SK-N-SH treated with all-trans-retinoic acid at 6 μM for 48 hours (cell line): ENCODE measurements around the gene LITAF.

Experiments used
- ATAC-seq: fragments of 200-7000 bp; cut with Tn5 transposase; 3 replicates; pipeline ENCODE4 v1.9.1; 2020; ENCODE audit warnings: mild to moderate bottlenecking, moderate library complexity
- BACH2 ChIP-seq: fragments of 250-450 bp; sonication (Bioruptor Pico); IDR thresholded peaks from 2 replicates; pipeline ENCODE4 v1.9.0; 2021; ENCODE audit warnings: mild to moderate bottlenecking, borderline replicate concordance
- CREB5 ChIP-seq: fragments of 250-450 bp; sonication (Bioruptor Pico); IDR thresholded peaks from 2 replicates; pipeline ENCODE4 v1.5.1; 2020; ENCODE audit warnings: low read depth, mild to moderate bottlenecking, moderate library complexity
- CSRNP3 ChIP-seq: fragments of 250-450 bp; sonication (Bioruptor Pico); IDR thresholded peaks from 2 replicates; pipeline ENCODE4 v1.5.1; 2021; ENCODE audit warnings: mild to moderate bottlenecking, moderate library complexity
- GLIS3 ChIP-seq: fragments of 250-450 bp; sonication (Bioruptor Pico); IDR thresholded peaks from 2 replicates; pipeline ENCODE4 v1.5.0; 2020; ENCODE audit warnings: mild to moderate bottlenecking, moderate library complexity
- ISL1 ChIP-seq: fragments of 250-450 bp; sonication (Bioruptor Pico); IDR thresholded peaks from 2 replicates; pipeline ENCODE4 v2.1.2; 2022; ENCODE audit warnings: mild to moderate bottlenecking, moderate library complexity
- OSR1 ChIP-seq: fragments of 250-450 bp; sonication (Bioruptor Pico); IDR thresholded peaks from 2 replicates; pipeline ENCODE4 v1.8.0; 2022; ENCODE audit warnings: moderate library complexity, mild to moderate bottlenecking, inconsistent platforms
- PPARA ChIP-seq: fragments of 250-450 bp; sonication (Bioruptor Pico); IDR thresholded peaks from 2 replicates; pipeline ENCODE4 v1.5.0; 2020; ENCODE audit warnings: mild to moderate bottlenecking, borderline replicate concordance
- RARB ChIP-seq: fragments of 250-450 bp; sonication (Bioruptor Pico); IDR thresholded peaks from 2 replicates; pipeline ENCODE4 v1.8.0; 2021; ENCODE audit warnings: mild to moderate bottlenecking, moderate library complexity
- SNAI2 ChIP-seq: fragments of 250-450 bp; sonication (Bioruptor Pico); IDR thresholded peaks from 2 replicates; pipeline ENCODE4 v1.5.0; 2020; ENCODE audit warnings: mild to moderate bottlenecking, moderate library complexity
- TCF4 ChIP-seq: fragments of 250-450 bp; sonication (Bioruptor Pico); IDR thresholded peaks from 2 replicates; pipeline ENCODE4 v1.8.0; 2021; ENCODE audit warnings: mild to moderate bottlenecking, moderate library complexity, borderline replicate concordance
- TOX ChIP-seq: fragments of 250-450 bp; sonication (Bioruptor Pico); IDR thresholded peaks from 2 replicates; pipeline ENCODE4 v1.8.0; 2021; ENCODE audit warnings: mild to moderate bottlenecking, moderate library complexity, borderline replicate concordance
- ZC3H10 ChIP-seq: fragments of 250-450 bp; sonication (Bioruptor Pico); IDR thresholded peaks from 2 replicates; pipeline ENCODE4 v1.5.1; 2021; ENCODE audit warnings: mild to moderate bottlenecking, moderate library complexity
- ZFP3 ChIP-seq: fragments of 250-450 bp; sonication (Bioruptor Pico); IDR thresholded peaks from 2 replicates; pipeline ENCODE4 v1.5.0; 2020; ENCODE audit warnings: mild to moderate bottlenecking, moderate library complexity
- ZFP30 ChIP-seq: fragments of 450-650 bp; formaldehyde crosslinking; IDR thresholded peaks from 2 replicates; pipeline ENCODE4 v1.5.0; 2022; ENCODE audit warnings: mild to moderate bottlenecking, moderate library complexity
- ZNF565 ChIP-seq: fragments of 450-650 bp; formaldehyde crosslinking; conservative IDR thresholded peaks from 2 replicates; pipeline ENCODE4 v1.5.0; 2020; ENCODE audit warnings: low read depth, mild to moderate bottlenecking, moderate library complexity
- ZNF70 ChIP-seq: fragments of 450-650 bp; formaldehyde crosslinking; IDR thresholded peaks from 2 replicates; pipeline ENCODE4 v1.5.0; 2020; ENCODE audit warnings: mild to moderate bottlenecking, moderate library complexity
- ZNF8 ChIP-seq: fragments of 450-650 bp; formaldehyde crosslinking; IDR thresholded peaks from 2 replicates; pipeline ENCODE4 v1.5.0; 2020; ENCODE audit warnings: mild to moderate bottlenecking, moderate library complexity
- TF ChIP-seq, protein P1 (sequence below): fragments of 250-450 bp; sonication (Bioruptor Pico); IDR thresholded peaks from 2 replicates; pipeline ENCODE4 v1.5.0; 2020; ENCODE audit warnings: mild to moderate bottlenecking, moderate library complexity
- TF ChIP-seq, protein P2 (sequence below): fragments of 250-450 bp; sonication (Bioruptor Pico); IDR thresholded peaks from 2 replicates; pipeline ENCODE4 v1.8.0; 2020; ENCODE audit warnings: mild to moderate bottlenecking, moderate library complexity, borderline replicate concordance
- TF ChIP-seq, protein P3 (sequence below): fragments of 250-450 bp; sonication (Bioruptor Pico); IDR thresholded peaks from 2 replicates; pipeline ENCODE4 v1.8.0; 2021; ENCODE audit warnings: low read depth, mild to moderate bottlenecking, moderate library complexity, borderline replicate concordance

LITAF gene

GRCh38 chr16:11636172-11636721, 49.5 kb upstream of the LITAF start (continued):
- TF ChIP-seq, protein P1, sequence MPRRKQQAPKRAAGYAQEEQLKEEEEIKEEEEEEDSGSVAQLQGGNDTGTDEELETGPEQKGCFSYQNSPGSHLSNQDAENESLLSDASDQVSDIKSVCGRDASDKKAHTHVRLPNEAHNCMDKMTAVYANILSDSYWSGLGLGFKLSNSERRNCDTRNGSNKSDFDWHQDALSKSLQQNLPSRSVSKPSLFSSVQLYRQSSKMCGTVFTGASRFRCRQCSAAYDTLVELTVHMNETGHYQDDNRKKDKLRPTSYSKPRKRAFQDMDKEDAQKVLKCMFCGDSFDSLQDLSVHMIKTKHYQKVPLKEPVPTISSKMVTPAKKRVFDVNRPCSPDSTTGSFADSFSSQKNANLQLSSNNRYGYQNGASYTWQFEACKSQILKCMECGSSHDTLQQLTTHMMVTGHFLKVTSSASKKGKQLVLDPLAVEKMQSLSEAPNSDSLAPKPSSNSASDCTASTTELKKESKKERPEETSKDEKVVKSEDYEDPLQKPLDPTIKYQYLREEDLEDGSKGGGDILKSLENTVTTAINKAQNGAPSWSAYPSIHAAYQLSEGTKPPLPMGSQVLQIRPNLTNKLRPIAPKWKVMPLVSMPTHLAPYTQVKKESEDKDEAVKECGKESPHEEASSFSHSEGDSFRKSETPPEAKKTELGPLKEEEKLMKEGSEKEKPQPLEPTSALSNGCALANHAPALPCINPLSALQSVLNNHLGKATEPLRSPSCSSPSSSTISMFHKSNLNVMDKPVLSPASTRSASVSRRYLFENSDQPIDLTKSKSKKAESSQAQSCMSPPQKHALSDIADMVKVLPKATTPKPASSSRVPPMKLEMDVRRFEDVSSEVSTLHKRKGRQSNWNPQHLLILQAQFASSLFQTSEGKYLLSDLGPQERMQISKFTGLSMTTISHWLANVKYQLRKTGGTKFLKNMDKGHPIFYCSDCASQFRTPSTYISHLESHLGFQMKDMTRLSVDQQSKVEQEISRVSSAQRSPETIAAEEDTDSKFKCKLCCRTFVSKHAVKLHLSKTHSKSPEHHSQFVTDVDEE (CRISPR knock-in tag), result no peak
- TF ChIP-seq SNAI2 (CRISPR knock-in tag), result no peak
- no peak for TF ChIP-seq ZNF8 (CRISPR knock-in tag)
- no peak for TF ChIP-seq ZC3H10 (CRISPR knock-in tag)
- no peak for TF ChIP-seq ZFP3 (CRISPR knock-in tag)
- TF ChIP-seq OSR1 (CRISPR knock-in tag), result no peak
- TF ChIP-seq, all 23 proteins: peak for 0

- ATAC-seq, result no peak
- TF ChIP-seq TCF4, result no peak
Observed at GRCh38 chr16:11635679-11636171, 49.0 kb upstream of the LITAF start.

GRCh38 chr16:11635113-11635652, 48.5 kb upstream of the LITAF start:
- no peak for TF ChIP-seq TOX (CRISPR knock-in tag)
- TF ChIP-seq SNAI2 (CRISPR knock-in tag), result no peak
- no peak for TF ChIP-seq BACH2 (CRISPR knock-in tag)
- TF ChIP-seq RARB (CRISPR knock-in tag), result no peak
- no peak for TF ChIP-seq PPARA (CRISPR knock-in tag)
- TF ChIP-seq, protein P1 (CRISPR knock-in tag), result no peak
- no peak for TF ChIP-seq ZC3H10 (CRISPR knock-in tag)
- TF ChIP-seq ZNF565 (CRISPR knock-in tag), result no peak
- no peak for TF ChIP-seq ZNF70
- TF ChIP-seq CSRNP3 (CRISPR knock-in tag), result no peak
- TF ChIP-seq, protein P2, sequence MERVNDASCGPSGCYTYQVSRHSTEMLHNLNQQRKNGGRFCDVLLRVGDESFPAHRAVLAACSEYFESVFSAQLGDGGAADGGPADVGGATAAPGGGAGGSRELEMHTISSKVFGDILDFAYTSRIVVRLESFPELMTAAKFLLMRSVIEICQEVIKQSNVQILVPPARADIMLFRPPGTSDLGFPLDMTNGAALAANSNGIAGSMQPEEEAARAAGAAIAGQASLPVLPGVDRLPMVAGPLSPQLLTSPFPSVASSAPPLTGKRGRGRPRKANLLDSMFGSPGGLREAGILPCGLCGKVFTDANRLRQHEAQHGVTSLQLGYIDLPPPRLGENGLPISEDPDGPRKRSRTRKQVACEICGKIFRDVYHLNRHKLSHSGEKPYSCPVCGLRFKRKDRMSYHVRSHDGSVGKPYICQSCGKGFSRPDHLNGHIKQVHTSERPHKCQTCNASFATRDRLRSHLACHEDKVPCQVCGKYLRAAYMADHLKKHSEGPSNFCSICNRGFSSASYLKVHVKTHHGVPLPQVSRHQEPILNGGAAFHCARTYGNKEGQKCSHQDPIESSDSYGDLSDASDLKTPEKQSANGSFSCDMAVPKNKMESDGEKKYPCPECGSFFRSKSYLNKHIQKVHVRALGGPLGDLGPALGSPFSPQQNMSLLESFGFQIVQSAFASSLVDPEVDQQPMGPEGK (CRISPR knock-in tag), result no peak
- TF ChIP-seq OSR1 (CRISPR knock-in tag), result no peak
- TF ChIP-seq TCF4, result no peak
- TF ChIP-seq GLIS3 (CRISPR knock-in tag), result no peak
- TF ChIP-seq ISL1 (CRISPR knock-in tag), result no peak
- TF ChIP-seq CREB5 (CRISPR knock-in tag), result no peak
- TF ChIP-seq, protein P3, sequence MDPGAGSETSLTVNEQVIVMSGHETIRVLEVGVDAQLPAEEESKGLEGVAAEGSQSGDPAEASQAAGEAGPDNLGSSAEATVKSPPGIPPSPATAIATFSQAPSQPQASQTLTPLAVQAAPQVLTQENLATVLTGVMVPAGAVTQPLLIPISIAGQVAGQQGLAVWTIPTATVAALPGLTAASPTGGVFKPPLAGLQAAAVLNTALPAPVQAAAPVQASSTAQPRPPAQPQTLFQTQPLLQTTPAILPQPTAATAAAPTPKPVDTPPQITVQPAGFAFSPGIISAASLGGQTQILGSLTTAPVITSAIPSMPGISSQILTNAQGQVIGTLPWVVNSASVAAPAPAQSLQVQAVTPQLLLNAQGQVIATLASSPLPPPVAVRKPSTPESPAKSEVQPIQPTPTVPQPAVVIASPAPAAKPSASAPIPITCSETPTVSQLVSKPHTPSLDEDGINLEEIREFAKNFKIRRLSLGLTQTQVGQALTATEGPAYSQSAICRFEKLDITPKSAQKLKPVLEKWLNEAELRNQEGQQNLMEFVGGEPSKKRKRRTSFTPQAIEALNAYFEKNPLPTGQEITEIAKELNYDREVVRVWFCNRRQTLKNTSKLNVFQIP (CRISPR knock-in tag), result no peak
- TF ChIP-seq ZFP30 (CRISPR knock-in tag), result no peak
- ATAC-seq, result no peak
